Measurements from ENCODE around the gene PPARD. TPM values are rescaled to one million over a fixed set of nuclear protein-coding genes. Genes with fewer than 3 reads are reported as not detected.

PPARD gene
- total RNA-seq, 1 experiment from 2014 or later = 24.7 TPM

DNA sequence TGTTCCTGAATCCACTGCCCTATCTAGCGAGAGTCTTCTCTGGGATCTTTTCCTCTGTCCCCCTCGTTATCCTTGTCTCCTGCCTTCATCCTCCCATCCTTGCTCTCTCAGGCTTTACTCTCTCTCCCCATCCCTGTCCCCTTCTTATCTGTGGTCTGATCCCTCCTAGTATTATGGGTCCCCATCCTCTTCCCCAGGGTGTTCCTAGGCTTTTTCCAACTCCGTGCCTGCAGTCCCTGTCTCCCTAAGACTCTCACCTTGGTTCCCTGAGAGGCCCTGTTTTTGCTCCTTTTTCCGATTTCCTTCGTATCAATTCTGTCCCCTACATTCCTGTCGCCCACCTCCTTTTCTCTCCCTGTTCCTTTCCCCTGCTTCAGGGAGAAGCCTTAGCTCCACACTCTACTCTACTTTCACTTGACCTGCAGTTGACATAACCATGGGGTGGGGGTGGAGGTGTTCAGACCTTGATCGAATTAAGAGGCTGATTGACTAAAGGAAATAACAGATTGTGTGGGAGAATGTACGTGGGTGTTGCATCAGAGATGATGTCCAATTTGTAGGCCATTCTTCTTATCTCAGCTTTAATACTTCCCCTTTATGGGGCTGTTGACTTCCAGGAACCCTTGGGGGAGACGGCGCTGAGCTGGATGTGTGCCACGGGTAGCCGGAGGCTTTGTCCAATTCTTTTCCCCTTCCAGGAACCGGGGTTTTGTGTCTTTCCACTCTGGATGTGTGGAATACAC, 905 bp downstream of the PPARD start:
- ChIA-PET CTCF (interaction anchor here (1.2 to 1.8 kb wide), 3 partner anchors 72 to 106 kb away, joined by 4 to 25 read pairs (median 8); no protein-coding TSS in a partner anchor), POLR2A (ENCODE audit: unreplicated experiment) (interaction anchor here (0.6 kb wide), 1 partner anchor 46 kb away, joined by 5 read pairs; no protein-coding TSS in a partner anchor)
- peaks cover 26% of the 10 kb centered on the region for H3K79me2 ChIP-seq (ENCODE audit: low read depth)
- peaks cover 25% of the 10 kb centered on the region for H3K4me1 ChIP-seq (replicated peaks; ENCODE audit: insufficient read depth)
- TF ChIP-seq CTCF (conservative IDR thresholded peaks at IDR 0.05) (no peak), EZH2 (IDR thresholded peaks at IDR 0.05; ENCODE audit: low read depth) (no peak)
- 0 out of 2 replicates have a peak overlapping the region, but pooled peaks have one; percentile 44 for H2AFZ ChIP-seq
- no peaks in the 10 kb centered on the region for H3K9me2 ChIP-seq (ENCODE audit: insufficient read depth)
- no peaks in the 10 kb centered on the region for H4K20me1 ChIP-seq (ENCODE audit: insufficient read depth)
- peak overlapping the region; percentile 93 for H3K4me2 ChIP-seq
- no peaks in the 10 kb centered on the region for H3K27me3 ChIP-seq (ENCODE audit: insufficient read depth, low read depth)
- TSS peak; percentile 46 for BruUV-seq (replicated peaks)
- intact Hi-C loops (cut with micrococcal nuclease; ENCODE audit: unreplicated experiment) = no loop called here
- H3K27ac ChIP-seq = peak overlapping the region; percentile 95
- H3F3A ChIP-seq (ENCODE audit: insufficient read depth, low read depth) = peaks cover 13% of the 10 kb centered on the region; the same call in 1 of the 2 replicates
- H3K4me3 ChIP-seq = peak overlapping the region; percentile 77
- no peak for DNase-seq
- H3K9me3 ChIP-seq (ENCODE audit: insufficient read depth, low read depth) = no peaks in the 10 kb centered on the region
- H3K36me3 ChIP-seq (ENCODE audit: low read depth) = no peaks in the 10 kb centered on the region

GRCh38 chr6:35343835-35344550, 1.6 kb downstream of the PPARD start:
- Histone ChIP-seq H3K9me3 (ENCODE audit: insufficient read depth, low read depth) (no peaks in the 10 kb centered on the region), H3K4me1 (replicated peaks; ENCODE audit: insufficient read depth) (peaks cover 25% of the 10 kb centered on the region), H3K4me2 (peak overlapping the region; percentile 93), H3K27ac (no peak overlapping the region), H3K36me3 (ENCODE audit: low read depth) (no peaks in the 10 kb centered on the region), H2AFZ (no peak overlapping the region), H3K79me2 (ENCODE audit: low read depth) (peaks cover 26% of the 10 kb centered on the region), H4K20me1 (ENCODE audit: insufficient read depth) (no peaks in the 10 kb centered on the region), H3F3A (ENCODE audit: insufficient read depth, low read depth) (peaks cover 13% of the 10 kb centered on the region; the same call in 1 of the 2 replicates), H3K4me3 (peak overlapping the region; percentile 77; the same call in 1 of the 2 replicates), H3K27me3 (ENCODE audit: insufficient read depth, low read depth) (no peaks in the 10 kb centered on the region), H3K9me2 (ENCODE audit: insufficient read depth) (no peaks in the 10 kb centered on the region)
- POLR2A ChIA-PET (ENCODE audit: unreplicated experiment) = interaction anchor here (0.6 kb wide), 1 partner anchor 45 kb away, joined by 5 read pairs; no protein-coding TSS in a partner anchor
- DNase-seq = no peak
- no peak for TF ChIP-seq EZH2 (IDR thresholded peaks at IDR 0.05; ENCODE audit: low read depth)
- no peak for TF ChIP-seq CTCF (conservative IDR thresholded peaks at IDR 0.05)
- BruUV-seq (replicated peaks) = no TSS peak
- CTCF ChIA-PET = interaction anchor here (1.2 kb wide), 1 partner anchor 104 kb away, joined by 4 read pairs; no protein-coding TSS in a partner anchor
- intact Hi-C loops (cut with micrococcal nuclease; ENCODE audit: unreplicated experiment) = no loop called here

- no peak overlapping the region for H3K27ac ChIP-seq
- no peak overlapping the region for H3K4me3 ChIP-seq
- no peaks in the 10 kb centered on the region for H3K27me3 ChIP-seq (ENCODE audit: insufficient read depth, low read depth)
- TF ChIP-seq EZH2 (IDR thresholded peaks at IDR 0.05; ENCODE audit: low read depth) (no peak), CTCF (conservative IDR thresholded peaks at IDR 0.05) (no peak)
- 0 out of 2 replicates have a peak, but pooled peaks cover 9% of the 10 kb centered on the region for H3F3A ChIP-seq (ENCODE audit: insufficient read depth, low read depth)
- POLR2A ChIA-PET (ENCODE audit: unreplicated experiment) = no interaction called here
- H3K9me2 ChIP-seq (ENCODE audit: insufficient read depth) = no peaks in the 10 kb centered on the region
- no peak overlapping the region for H2AFZ ChIP-seq
- H3K4me1 ChIP-seq (replicated peaks; ENCODE audit: insufficient read depth) = no peaks in the 10 kb centered on the region
- DNase-seq = no peak
- no peaks in the 10 kb centered on the region for H3K9me3 ChIP-seq (ENCODE audit: insufficient read depth, low read depth)
- H3K4me2 ChIP-seq = no peak overlapping the region
- H4K20me1 ChIP-seq (ENCODE audit: insufficient read depth) = no peaks in the 10 kb centered on the region
- intact Hi-C loops (cut with micrococcal nuclease; ENCODE audit: unreplicated experiment) = no loop called here
- H3K36me3 ChIP-seq (ENCODE audit: low read depth) = 0 out of 2 replicates have a peak, but pooled peaks cover 6% of the 10 kb centered on the region
- CTCF ChIA-PET = no interaction called here
- H3K79me2 ChIP-seq (ENCODE audit: low read depth) = no peaks in the 10 kb centered on the region
- BruUV-seq (replicated peaks) = no TSS peak
Measured at GRCh38 chr6:35351422-35351821, 9.1 kb downstream of the PPARD start.

All from PC-9 (cell line).